ENCODE data around the gene PIWIL4.

The PIWIL4 gene

GRCh38 chr11:94567181-94567670 lies at the start of gene PIWIL4:
Gene PIWIL4 (plus strand): TSS chr11:94567368. CDS start chr11:94567519, 151 bp downstream.
- no peak within 1 kb of the TSS for H3K4me3 ChIP-seq (ENCODE audit: low read depth, low read length)
- TF ChIP-seq CTCF (conservative IDR thresholded peaks at IDR 0.05; ENCODE audit: low read depth, low read length), result no peak
- DNase-seq (ENCODE audit: low read depth), result no peak

GRCh38 chr11:94518300-94518699 lies 48.9 kb upstream of the PIWIL4 start:
- TF ChIP-seq CTCF (conservative IDR thresholded peaks at IDR 0.05; ENCODE audit: low read depth, low read length), result no peak
- no peak for DNase-seq (ENCODE audit: low read depth)
- no peak overlapping the region for H3K4me3 ChIP-seq (ENCODE audit: low read depth, low read length)

- peak; percentile 64 for TF ChIP-seq CTCF (conservative IDR thresholded peaks at IDR 0.05; ENCODE audit: low read depth, low read length)
- DNase-seq (ENCODE audit: low read depth), result peak; percentile 62
- H3K4me3 ChIP-seq (ENCODE audit: low read depth, low read length), result no peak overlapping the region
These were observed 47.6 kb upstream of the PIWIL4 start for GRCh38 chr11:94519478-94520084.

GRCh38 chr11:94521684-94522083 lies 45.5 kb upstream of the PIWIL4 start:
- H3K4me3 ChIP-seq (ENCODE audit: low read depth, low read length), result no peak overlapping the region
- peak; percentile 72 for TF ChIP-seq CTCF (conservative IDR thresholded peaks at IDR 0.05; ENCODE audit: low read depth, low read length)
- peak; percentile 62 for DNase-seq (ENCODE audit: low read depth)

- H3K4me3 ChIP-seq (ENCODE audit: low read depth, low read length), result no peak overlapping the region
- no peak for TF ChIP-seq CTCF (conservative IDR thresholded peaks at IDR 0.05; ENCODE audit: low read depth, low read length)
- no peak for DNase-seq (ENCODE audit: low read depth)
These were observed 42.8 kb upstream of the PIWIL4 start for GRCh38 chr11:94524341-94524740.

- no peak overlapping the region for H3K4me3 ChIP-seq (ENCODE audit: low read depth, low read length)
- TF ChIP-seq CTCF (conservative IDR thresholded peaks at IDR 0.05; ENCODE audit: low read depth, low read length), result no peak
- peak; percentile 85 for DNase-seq (ENCODE audit: low read depth)
These were observed 41.4 kb upstream of the PIWIL4 start for GRCh38 chr11:94525546-94526324.
